ENCODE measurements around the gene POLR2J2.
"Not testable (repeated sequence)": the region's sequence is repeated elsewhere in the genome, so short reads cannot be mapped to it uniquely, and the experiment has no call there.

GRCh38 chr7:102713691-102714080 is 42.2 kb upstream of the POLR2J2 start:
- not testable (repeated sequence) for TF ChIP-seq CTCF (conservative IDR thresholded peaks at IDR 0.05; ENCODE audit: low read depth, low read length); EZH2 (IDR thresholded peaks at IDR 0.05; ENCODE audit: borderline replicate concordance, low read depth, low read length, poor library complexity, severe bottlenecking)

Data from A673 (cell line).